ENCODE results near the gene F2.
"Not testable (repeated sequence)": the region's sequence is repeated elsewhere in the genome, so short reads cannot be mapped to it uniquely, and the experiment has no call there.

Gene F2

GRCh38 chr11:46711303-46711702, 7.7 kb upstream of the F2 start:
- H3K14ac ChIP-seq (ENCODE audit: low read length): no peak overlapping the region
- no peak overlapping the region for H4K8ac ChIP-seq (ENCODE audit: low read depth, low read length)
- no peak overlapping the region for H3K4me3 ChIP-seq (ENCODE audit: low read length in 2 of 2)
- no peak overlapping the region for H3K4ac ChIP-seq (ENCODE audit: low read length)
- peaks cover 0 to 2% of the 10 kb centered on the region in 2 donors for H3K9me3 ChIP-seq (replicated peaks in 1 of 2; ENCODE audit: control insufficient read depth in 2 of 2, insufficient read depth in 1 of 2, low read depth in 1 of 2, low read length in 2 of 2)
- H3K4me1 ChIP-seq (ENCODE audit: control insufficient read depth in 2 of 2, insufficient read depth in 1 of 2, low read depth in 1 of 2, low read length in 2 of 2): no peaks in the 10 kb centered on the region
- no peaks in the 10 kb centered on the region for H3K27me3 ChIP-seq (ENCODE audit: control insufficient read depth in 3 of 3, insufficient read depth in 3 of 3, low read depth in 1 of 3, low read length in 3 of 3)
- no peak overlapping the region for H2BK5ac ChIP-seq (ENCODE audit: low read length)
- WGBS, 2 donors (ENCODE audit: extremely low coverage in 2 of 2, insufficient read length in 2 of 2, insufficient replicate concordance in 1 of 2): no CpG with 5 or more reads among the region's 5 CpGs
- no peak overlapping the region for H3K27ac ChIP-seq (replicated peaks; ENCODE audit: low read length)
- H3K79me1 ChIP-seq (ENCODE audit: low read depth, low read length): no peaks in the 10 kb centered on the region
- peaks cover 5 to 15% of the 10 kb centered on the region in 2 donors for H3K36me3 ChIP-seq (replicated peaks in 1 of 2; ENCODE audit: control insufficient read depth in 2 of 2, insufficient read depth in 2 of 2, low read length in 2 of 2)
- no peak overlapping the region for H2BK12ac ChIP-seq (ENCODE audit: low read length)
- H2AK5ac ChIP-seq (ENCODE audit: low read depth, low read length): no peak overlapping the region
- peak overlapping the region; percentile 41 for H2AFZ ChIP-seq (ENCODE audit: low read length)
- no peak overlapping the region for H3K4me2 ChIP-seq (ENCODE audit: insufficient read depth, low read length, poor library complexity, severe bottlenecking)
- H3K23ac ChIP-seq (ENCODE audit: low read depth, low read length, poor library complexity): no peak overlapping the region
- no peak overlapping the region for H2BK120ac ChIP-seq (ENCODE audit: low read depth, low read length)
- no peak overlapping the region for H2BK15ac ChIP-seq (ENCODE audit: low read length)
- DNase-seq (ENCODE audit: low spot score): no peak
- no peak overlapping the region for H3K18ac ChIP-seq (ENCODE audit: low read length)
- H4K91ac ChIP-seq (ENCODE audit: low read depth, low read length, poor library complexity): no peak overlapping the region
- H3K9ac ChIP-seq (ENCODE audit: low read depth, low read length, poor library complexity): no peak overlapping the region

- H4K91ac ChIP-seq (ENCODE audit: low read depth, low read length, poor library complexity): no peak overlapping the region
- H3K9ac ChIP-seq (ENCODE audit: low read depth, low read length, poor library complexity): no peak overlapping the region
- H3K36me3 ChIP-seq (replicated peaks in 1 of 2; ENCODE audit: control insufficient read depth in 2 of 2, insufficient read depth in 2 of 2, low read length in 2 of 2): no peaks in the 10 kb centered on the region
- no peak overlapping the region for H2BK15ac ChIP-seq (ENCODE audit: low read length)
- WGBS, 2 donors (ENCODE audit: extremely low coverage in 2 of 2, insufficient read length in 2 of 2, insufficient replicate concordance in 1 of 2): no CpG with 5 or more reads among the region's 7 CpGs
- H2AK5ac ChIP-seq (ENCODE audit: low read depth, low read length): no peak overlapping the region
- peaks cover 0 to 2% of the 10 kb centered on the region in 2 donors for H3K9me3 ChIP-seq (replicated peaks in 1 of 2; ENCODE audit: control insufficient read depth in 2 of 2, insufficient read depth in 1 of 2, low read depth in 1 of 2, low read length in 2 of 2)
- H3K4ac ChIP-seq (ENCODE audit: low read length): no peak overlapping the region
- H3K14ac ChIP-seq (ENCODE audit: low read length): no peak overlapping the region
- no peak overlapping the region for H2BK12ac ChIP-seq (ENCODE audit: low read length)
- H3K4me3 ChIP-seq (ENCODE audit: low read length in 2 of 2): no peak overlapping the region
- no peak overlapping the region for H2AFZ ChIP-seq (ENCODE audit: low read length)
- H3K4me1 ChIP-seq (ENCODE audit: control insufficient read depth in 2 of 2, insufficient read depth in 1 of 2, low read depth in 1 of 2, low read length in 2 of 2): peaks cover 0 to under 1% of the 10 kb centered on the region in 2 donors
- H2BK120ac ChIP-seq (ENCODE audit: low read depth, low read length): no peak overlapping the region
- H3K18ac ChIP-seq (ENCODE audit: low read length): no peak overlapping the region
- H4K8ac ChIP-seq (ENCODE audit: low read depth, low read length): no peak overlapping the region
- H3K27ac ChIP-seq (replicated peaks; ENCODE audit: low read length): no peak overlapping the region
- H2BK5ac ChIP-seq (ENCODE audit: low read length): no peak overlapping the region
- no peak overlapping the region for H3K4me2 ChIP-seq (ENCODE audit: insufficient read depth, low read length, poor library complexity, severe bottlenecking)
- H3K79me1 ChIP-seq (ENCODE audit: low read depth, low read length): no peaks in the 10 kb centered on the region
- DNase-seq (ENCODE audit: low spot score): no peak
- no peak overlapping the region for H3K23ac ChIP-seq (ENCODE audit: low read depth, low read length, poor library complexity)
- no peaks in the 10 kb centered on the region for H3K27me3 ChIP-seq (ENCODE audit: control insufficient read depth in 3 of 3, insufficient read depth in 3 of 3, low read depth in 1 of 3, low read length in 3 of 3)
Observed at GRCh38 chr11:46712874-46713576, 6.0 kb upstream of the F2 start.

GRCh38 chr11:46717825-46718154, 1.2 kb upstream of the F2 start:
- H3K18ac ChIP-seq (ENCODE audit: low read length); H4K91ac ChIP-seq (ENCODE audit: low read depth, low read length, poor library complexity); H2AFZ ChIP-seq (ENCODE audit: low read length); H2BK12ac ChIP-seq (ENCODE audit: low read length); H3K9me3 ChIP-seq (replicated peaks in 1 of 2; ENCODE audit: control insufficient read depth in 2 of 2, insufficient read depth in 1 of 2, low read depth in 1 of 2, low read length in 2 of 2); H2BK15ac ChIP-seq (ENCODE audit: low read length); H3K4me2 ChIP-seq (ENCODE audit: insufficient read depth, low read length, poor library complexity, severe bottlenecking); H3K4ac ChIP-seq (ENCODE audit: low read length); H3K27ac ChIP-seq (replicated peaks; ENCODE audit: low read length); H3K14ac ChIP-seq (ENCODE audit: low read length); H3K79me1 ChIP-seq (ENCODE audit: low read depth, low read length); H3K9ac ChIP-seq (ENCODE audit: low read depth, low read length, poor library complexity); H3K36me3 ChIP-seq (replicated peaks in 1 of 2; ENCODE audit: control insufficient read depth in 2 of 2, insufficient read depth in 2 of 2, low read length in 2 of 2); H3K4me3 ChIP-seq (ENCODE audit: low read length in 2 of 2); H2BK120ac ChIP-seq (ENCODE audit: low read depth, low read length); H2AK5ac ChIP-seq (ENCODE audit: low read depth, low read length); H3K27me3 ChIP-seq (ENCODE audit: control insufficient read depth in 3 of 3, insufficient read depth in 3 of 3, low read depth in 1 of 3, low read length in 3 of 3); DNase-seq (ENCODE audit: low spot score); H4K8ac ChIP-seq (ENCODE audit: low read depth, low read length); H2BK5ac ChIP-seq (ENCODE audit: low read length); H3K23ac ChIP-seq (ENCODE audit: low read depth, low read length, poor library complexity): not testable (repeated sequence)
- H3K4me1 ChIP-seq (ENCODE audit: control insufficient read depth in 2 of 2, insufficient read depth in 1 of 2, low read depth in 1 of 2, low read length in 2 of 2): peaks cover 0 to 12% of the 10 kb centered on the region in 2 donors
- WGBS, 2 donors (ENCODE audit: extremely low coverage in 2 of 2, insufficient read length in 2 of 2, insufficient replicate concordance in 1 of 2): no CpG with 5 or more reads among the region's 2 CpGs

- Histone ChIP-seq H3K79me1 (ENCODE audit: low read depth, low read length) (no peaks in the 10 kb centered on the region), H3K4me2 (ENCODE audit: insufficient read depth, low read length, poor library complexity, severe bottlenecking) (no peak overlapping the region), H3K27ac (replicated peaks; ENCODE audit: low read length) (no peak overlapping the region), H4K8ac (ENCODE audit: low read depth, low read length) (no peak overlapping the region), H4K91ac (ENCODE audit: low read depth, low read length, poor library complexity) (no peak overlapping the region), H2BK120ac (ENCODE audit: low read depth, low read length) (no peak overlapping the region), H3K23ac (ENCODE audit: low read depth, low read length, poor library complexity) (peak overlapping the region; percentile 20), H3K18ac (ENCODE audit: low read length) (no peak overlapping the region), H3K14ac (ENCODE audit: low read length) (no peak overlapping the region), H2AK5ac (ENCODE audit: low read depth, low read length) (no peak overlapping the region), H2BK15ac (ENCODE audit: low read length) (no peak overlapping the region), H3K9ac (ENCODE audit: low read depth, low read length, poor library complexity) (no peak overlapping the region), H3K4me1 (ENCODE audit: control insufficient read depth in 2 of 2, insufficient read depth in 1 of 2, low read depth in 1 of 2, low read length in 2 of 2) (peaks cover 0 to 12% of the 10 kb centered on the region in 2 donors), H2AFZ (ENCODE audit: low read length) (peak overlapping the region; percentile 89), H2BK5ac (ENCODE audit: low read length) (no peak overlapping the region), H3K4ac (ENCODE audit: low read length) (no peak overlapping the region), H2BK12ac (ENCODE audit: low read length) (peak overlapping the region; percentile 69), H3K27me3 (ENCODE audit: control insufficient read depth in 3 of 3, insufficient read depth in 3 of 3, low read depth in 1 of 3, low read length in 3 of 3) (no peaks in the 10 kb centered on the region), H3K36me3 (replicated peaks in 1 of 2; ENCODE audit: control insufficient read depth in 2 of 2, insufficient read depth in 2 of 2, low read length in 2 of 2) (no peaks in the 10 kb centered on the region), H3K9me3 (replicated peaks in 1 of 2; ENCODE audit: control insufficient read depth in 2 of 2, insufficient read depth in 1 of 2, low read depth in 1 of 2, low read length in 2 of 2) (peaks cover 0 to 4% of the 10 kb centered on the region in 2 donors), H3K4me3 (ENCODE audit: low read length in 2 of 2) (no peak overlapping the region)
- DNase-seq (ENCODE audit: low spot score): no peak
- WGBS, 2 donors (ENCODE audit: extremely low coverage in 2 of 2, insufficient read length in 2 of 2, insufficient replicate concordance in 1 of 2): no CpG with 5 or more reads among the region's 11 CpGs
Observed at GRCh38 chr11:46718155-46719019, 626 bp upstream of the F2 start.

Data from neuronal stem cell (in vitro differentiated cells).